Vagina (tissue), 2 donors: ENCODE results near the gene TCF23.

Experiments used
- POLR2AphosphoS5 ChIP-seq, 2 donors: sonication (generic); formaldehyde crosslinking; IDR thresholded peaks; one replicate each; pipeline ENCODE4 v1.9.0; 2017; ENCODE audit warnings: antibody characterized with exemption in 2 of 2, mild to moderate bottlenecking in 2 of 2, low read depth in 1 of 2; ENCODE audit not compliant: insufficient read depth in 1 of 2
- TF ChIP-seq, protein P1 (sequence below), 3 experiments: fragments of 450-650 bp in 2 of 3; fragments of 200-600 bp in 1 of 3; sonication (generic) in 1 of 3; IDR thresholded peaks; one replicate each; pipeline ENCODE4 v1.5.1; 2017 to 2019; ENCODE audit warnings: antibody characterized with exemption in 3 of 3, mild to moderate bottlenecking in 2 of 3, moderate library complexity in 2 of 3

DNA sequence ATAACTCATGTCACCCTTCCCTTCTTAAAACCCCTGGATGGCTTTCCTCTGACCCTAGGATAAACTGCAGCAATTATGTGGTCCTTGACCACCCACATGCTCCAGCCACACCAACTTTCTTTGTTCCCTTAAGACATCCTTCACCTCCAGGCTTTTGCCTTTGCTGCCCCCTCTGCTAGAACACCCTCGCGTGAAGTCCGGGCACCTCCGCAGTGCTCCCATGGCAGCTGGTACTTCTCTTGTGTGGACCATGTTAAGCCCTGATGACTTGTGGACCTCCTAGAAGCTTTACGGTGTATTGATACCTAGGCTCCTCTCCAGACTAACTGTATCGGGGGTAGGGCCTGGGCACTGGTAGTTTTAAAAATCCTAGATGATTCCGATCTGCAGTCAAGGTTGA lies 26.0 kb upstream of the TCF23 start:
- TF ChIP-seq POLR2AphosphoS5 (IDR thresholded peaks at IDR 0.05; ENCODE audit: insufficient read depth in 1 of 2, low read depth in 1 of 2), result no peak
- TF ChIP-seq, protein P1, sequence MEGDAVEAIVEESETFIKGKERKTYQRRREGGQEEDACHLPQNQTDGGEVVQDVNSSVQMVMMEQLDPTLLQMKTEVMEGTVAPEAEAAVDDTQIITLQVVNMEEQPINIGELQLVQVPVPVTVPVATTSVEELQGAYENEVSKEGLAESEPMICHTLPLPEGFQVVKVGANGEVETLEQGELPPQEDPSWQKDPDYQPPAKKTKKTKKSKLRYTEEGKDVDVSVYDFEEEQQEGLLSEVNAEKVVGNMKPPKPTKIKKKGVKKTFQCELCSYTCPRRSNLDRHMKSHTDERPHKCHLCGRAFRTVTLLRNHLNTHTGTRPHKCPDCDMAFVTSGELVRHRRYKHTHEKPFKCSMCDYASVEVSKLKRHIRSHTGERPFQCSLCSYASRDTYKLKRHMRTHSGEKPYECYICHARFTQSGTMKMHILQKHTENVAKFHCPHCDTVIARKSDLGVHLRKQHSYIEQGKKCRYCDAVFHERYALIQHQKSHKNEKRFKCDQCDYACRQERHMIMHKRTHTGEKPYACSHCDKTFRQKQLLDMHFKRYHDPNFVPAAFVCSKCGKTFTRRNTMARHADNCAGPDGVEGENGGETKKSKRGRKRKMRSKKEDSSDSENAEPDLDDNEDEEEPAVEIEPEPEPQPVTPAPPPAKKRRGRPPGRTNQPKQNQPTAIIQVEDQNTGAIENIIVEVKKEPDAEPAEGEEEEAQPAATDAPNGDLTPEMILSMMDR (IDR thresholded peaks at IDR 0.05), result no peak
